HG03378 (cell line): ENCODE results near the gene ESPL1.

ENCODE experiments used
- ATAC-seq: cut with Tn5 transposase; IDR thresholded peaks from one replicate; pipeline ENCODE4 v1.9.1; 2021; ENCODE audit warnings: mild to moderate bottlenecking, moderate library complexity; ENCODE audit not compliant: unreplicated experiment

ESPL1 gene

DNA sequence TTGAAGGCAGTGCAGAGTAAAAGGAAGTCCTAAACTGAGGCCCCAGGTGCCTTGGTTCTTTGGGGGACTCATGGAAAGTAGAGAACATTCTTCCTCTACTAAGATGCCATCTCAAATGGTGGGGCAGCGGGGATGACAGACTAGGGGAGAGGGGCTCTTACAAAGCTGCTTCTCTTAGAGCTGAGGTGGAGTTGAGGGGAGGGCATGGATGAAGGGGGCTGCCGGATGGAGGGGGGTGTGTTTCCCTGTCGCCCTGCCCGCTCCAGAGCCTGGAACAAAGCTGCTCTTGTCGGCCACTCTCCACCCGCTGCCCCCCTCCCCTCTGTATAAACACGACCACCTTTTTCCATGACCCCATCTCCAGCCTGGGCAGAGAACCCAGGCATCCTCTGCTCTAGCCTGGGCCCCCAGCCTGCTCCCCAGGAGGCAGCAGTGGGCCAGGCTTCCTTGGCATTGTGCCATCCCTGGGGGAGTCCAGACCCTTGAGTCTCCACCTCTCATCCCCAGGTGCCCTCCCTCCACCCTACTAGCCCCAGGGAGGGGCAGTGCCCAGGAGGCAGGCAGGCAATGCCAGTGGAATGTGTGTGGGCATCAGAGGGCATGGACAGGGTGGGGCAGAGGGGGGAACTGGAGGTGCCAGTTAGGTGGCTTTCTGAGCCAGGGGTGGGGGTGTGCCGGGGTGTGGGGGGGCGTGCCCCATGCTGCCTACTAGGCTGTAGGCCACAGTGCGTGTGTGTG, 37.8 kb upstream of the ESPL1 start:
- no peak for ATAC-seq

DNA sequence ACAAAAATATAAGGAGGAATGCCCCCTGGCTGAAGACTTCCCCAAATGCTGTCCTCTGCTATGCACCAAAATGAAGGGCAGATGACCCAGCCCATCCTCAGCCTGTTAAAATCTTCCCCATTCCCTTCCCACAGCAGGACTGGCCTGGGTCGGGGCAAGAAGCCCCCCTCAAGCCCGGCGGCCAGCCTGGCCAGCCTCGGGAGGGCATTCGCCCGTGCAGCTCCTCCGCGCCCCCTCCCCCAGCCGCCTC, 36.5 kb upstream of the ESPL1 start:
- no peak for ATAC-seq

- ATAC-seq: no peak
These were observed 36.0 kb upstream of the ESPL1 start, which contains the start of gene RARG for GRCh38 chr12:53231921-53232645. Gene RARG, minus strand, starts transcription at chr12:53232209. Its CDS starts 4,664 bp downstream, at chr12:53227545.

GRCh38 chr12:53232646-53233461, 35.2 kb upstream of the ESPL1 start:
- no peak for ATAC-seq

- no peak for ATAC-seq
These were observed 34.4 kb upstream of the ESPL1 start for GRCh38 chr12:53233671-53234121.

- ATAC-seq: no peak
These were observed 33.7 kb upstream of the ESPL1 start for GRCh38 chr12:53234271-53234914.

DNA sequence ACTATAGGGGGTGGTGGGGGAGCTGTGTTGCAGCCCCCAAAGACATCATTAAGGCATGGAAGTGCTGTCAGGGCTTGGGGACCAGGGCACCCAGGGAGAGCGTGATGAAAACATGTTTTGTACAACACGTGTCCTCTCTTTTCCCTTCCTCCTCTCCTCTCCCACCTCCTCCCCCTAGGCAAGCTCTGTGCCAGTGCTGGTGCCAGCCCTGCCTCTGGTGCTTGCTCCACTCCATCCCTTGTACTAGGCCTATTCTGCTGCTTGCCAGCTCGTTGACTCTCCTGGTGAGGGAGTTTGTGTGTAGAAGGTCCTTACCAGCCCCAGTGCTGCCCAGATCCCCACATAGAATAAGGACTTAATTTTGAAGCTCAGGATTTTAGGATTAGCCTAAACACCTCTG, 32.9 kb upstream of the ESPL1 start:
- ATAC-seq: no peak

DNA sequence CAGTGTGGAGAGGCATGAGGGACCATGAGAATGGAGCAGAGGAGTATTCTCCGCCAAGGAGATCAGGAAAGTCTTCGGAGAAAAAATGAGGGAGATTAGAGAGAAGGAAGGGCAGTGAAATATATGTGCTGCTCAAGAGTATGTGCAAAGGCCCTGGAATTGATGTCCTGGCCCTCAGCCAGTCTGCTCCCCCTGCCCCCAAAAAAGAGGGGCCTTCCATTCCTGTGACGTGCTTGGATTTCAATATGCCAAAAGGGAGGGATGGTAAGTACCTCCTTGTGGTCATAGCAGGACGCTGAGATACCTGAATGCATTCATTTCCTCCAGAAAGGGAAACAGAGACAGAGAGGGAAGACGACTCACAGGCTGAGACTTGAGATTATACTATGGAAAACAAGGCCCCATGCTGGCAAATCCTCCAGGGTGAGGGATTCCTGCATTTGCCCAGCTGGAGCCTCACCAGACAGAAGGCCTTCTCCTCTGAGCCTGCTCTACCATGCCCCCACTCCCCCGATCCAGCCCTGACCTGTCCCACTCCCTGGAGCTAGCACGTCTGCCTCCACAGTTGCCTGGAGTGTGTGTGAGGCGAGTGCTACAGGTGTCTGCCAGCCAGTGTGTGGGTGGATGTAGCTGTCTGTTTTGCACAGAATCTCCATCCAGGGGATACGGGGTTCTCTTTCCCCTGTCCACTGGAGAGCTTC, 32.2 kb upstream of the ESPL1 start:
- ATAC-seq: no peak

DNA sequence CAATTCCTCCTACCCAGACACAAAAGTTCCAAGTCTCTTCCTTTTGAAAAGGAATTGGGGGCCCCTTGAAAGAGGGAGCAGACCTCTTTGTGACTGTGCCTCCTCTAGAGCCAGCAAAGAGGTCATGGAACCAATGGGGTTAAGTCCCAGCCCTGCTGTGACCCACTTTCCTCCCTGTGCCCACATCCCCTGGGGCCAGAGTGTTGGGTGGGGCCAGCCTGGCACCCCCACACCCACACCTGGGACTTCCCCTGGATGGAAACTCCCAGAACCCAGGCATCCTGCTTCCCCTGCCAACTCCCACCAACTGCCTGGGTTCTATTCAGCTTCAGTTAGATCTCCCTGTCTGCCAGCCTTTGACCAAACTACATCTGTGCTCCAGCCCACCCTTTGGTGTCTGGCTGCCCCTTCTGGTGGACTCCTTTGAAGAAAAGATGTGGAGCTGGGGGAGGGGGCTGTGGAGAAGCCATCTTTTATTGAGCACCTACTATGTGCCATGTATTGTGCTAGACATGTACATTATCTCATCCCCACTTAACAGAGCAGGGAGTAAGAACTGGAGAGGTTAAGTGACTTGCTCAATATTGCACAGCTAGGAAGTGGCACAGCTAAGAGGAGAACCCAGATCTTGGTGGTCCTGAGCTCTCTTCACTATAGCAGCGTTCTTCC, 31.5 kb upstream of the ESPL1 start:
- no peak for ATAC-seq

GRCh38 chr12:53239643-53240258, 28.3 kb upstream of the ESPL1 start:
- ATAC-seq: no peak

- ATAC-seq: no peak
These were observed 26.3 kb upstream of the ESPL1 start for GRCh38 chr12:53241623-53242412.

DNA sequence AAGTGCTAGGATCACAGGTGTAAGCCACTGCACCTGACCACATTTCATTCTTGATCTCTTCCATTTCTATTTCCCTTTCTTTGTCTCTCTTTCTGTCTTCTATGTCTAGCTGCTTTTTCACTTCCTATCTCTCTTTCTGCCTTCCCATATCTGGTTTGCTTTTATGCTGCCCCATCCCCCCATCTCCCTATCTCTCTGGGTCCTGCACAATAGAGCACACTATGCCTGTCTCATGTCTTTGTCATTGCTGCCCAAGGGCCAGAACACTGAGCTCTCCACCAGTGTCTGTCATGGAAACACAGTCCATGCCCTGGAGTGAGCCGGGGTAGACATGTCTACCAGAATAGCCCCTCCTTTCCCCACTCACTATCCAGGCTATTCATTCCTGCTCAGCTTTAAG, 23.8 kb upstream of the ESPL1 start:
- ATAC-seq: no peak

GRCh38 chr12:53245286-53245685, 22.8 kb upstream of the ESPL1 start:
- no peak for ATAC-seq

DNA sequence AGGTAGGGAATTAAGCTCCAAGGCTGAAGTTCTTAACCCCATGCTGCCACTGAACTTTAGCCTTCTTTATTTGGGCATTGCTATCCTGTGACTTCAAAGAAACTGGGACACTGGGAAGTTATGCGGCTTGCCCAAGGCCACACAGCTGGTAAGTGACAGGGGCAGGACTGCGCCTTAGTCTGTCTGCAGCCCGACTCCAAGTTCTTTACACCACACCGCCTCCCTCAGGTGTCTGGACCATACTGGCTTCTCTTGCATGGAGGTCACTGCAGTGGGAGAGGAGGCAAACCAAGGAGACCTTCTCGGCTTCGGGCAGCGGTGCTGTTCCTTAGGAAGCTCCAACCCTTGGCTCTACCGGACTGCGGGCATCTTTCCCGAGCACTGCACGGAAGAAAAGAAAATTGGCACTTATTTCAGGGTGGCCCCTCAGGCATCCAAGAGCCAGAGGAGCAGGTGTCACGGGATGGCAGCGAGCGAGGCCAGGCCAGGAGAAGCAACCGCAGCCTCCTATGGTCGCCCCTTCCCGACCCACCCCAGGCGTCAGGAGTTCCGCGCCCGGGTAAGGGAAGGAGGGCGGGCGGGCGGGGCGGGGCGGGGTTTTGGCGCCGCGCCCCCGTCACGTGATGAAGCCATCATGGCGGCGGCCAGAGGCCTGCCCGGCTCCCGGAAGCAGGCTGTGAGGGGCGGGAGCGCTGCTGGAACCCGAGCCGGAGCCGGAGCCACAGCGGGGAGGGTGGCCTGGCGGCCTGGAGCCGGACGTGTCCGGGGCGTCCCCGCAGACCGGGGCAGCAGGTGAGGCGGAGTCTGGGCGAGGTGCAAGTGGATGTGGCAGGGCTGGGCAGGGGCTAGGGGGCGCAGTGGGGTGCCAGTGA, 16.4 kb upstream of the ESPL1 start:
- ATAC-seq: no peak

GRCh38 chr12:53252349-53252916, 15.7 kb upstream of the ESPL1 start:
- no peak for ATAC-seq

GRCh38 chr12:53253298-53253697, 14.8 kb upstream of the ESPL1 start:
- ATAC-seq: no peak

DNA sequence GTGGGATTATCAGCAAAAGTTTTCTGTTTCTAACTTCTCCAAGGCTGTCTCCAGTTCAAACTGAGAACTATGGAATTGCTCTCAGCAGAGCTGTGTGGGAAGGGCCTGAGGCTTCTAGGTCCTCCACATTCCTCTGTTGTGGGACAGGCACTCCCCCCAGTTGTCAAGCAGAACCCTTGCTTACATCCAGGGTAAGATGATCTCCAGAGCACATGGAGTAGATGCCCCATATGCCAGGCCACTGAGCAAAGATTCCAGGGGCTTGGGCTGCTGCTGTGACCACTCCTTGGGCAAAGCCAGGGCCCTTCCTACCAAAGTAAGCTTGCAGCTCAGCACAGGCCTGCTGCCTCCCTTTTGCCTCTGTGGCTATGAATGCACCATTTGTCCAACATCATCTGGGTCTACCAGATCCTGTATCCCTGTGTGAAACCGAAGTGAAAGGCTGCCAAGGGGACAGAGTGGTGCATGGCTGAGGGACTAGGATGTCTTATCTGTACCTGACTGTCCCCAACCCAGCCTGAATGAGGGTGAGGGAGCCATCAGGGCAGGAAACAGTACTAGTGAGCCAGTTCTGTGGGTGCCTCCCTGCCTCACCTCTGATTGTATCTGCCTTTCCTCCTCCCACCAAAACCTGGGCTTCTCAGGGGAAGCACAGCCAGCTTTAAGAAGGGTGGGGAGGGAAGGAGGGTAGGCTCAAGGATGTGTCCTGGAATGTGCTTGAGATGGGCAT, 13.1 kb upstream of the ESPL1 start:
- no peak for ATAC-seq
